ENCODE measurements around the gene ALOX5. TPM values are rescaled to one million over a fixed set of nuclear protein-coding genes. Genes with fewer than 3 reads are reported as not detected.

Gene ALOX5
- total RNA-seq, 6 experiments from 2014 or later = not detected

DNA sequence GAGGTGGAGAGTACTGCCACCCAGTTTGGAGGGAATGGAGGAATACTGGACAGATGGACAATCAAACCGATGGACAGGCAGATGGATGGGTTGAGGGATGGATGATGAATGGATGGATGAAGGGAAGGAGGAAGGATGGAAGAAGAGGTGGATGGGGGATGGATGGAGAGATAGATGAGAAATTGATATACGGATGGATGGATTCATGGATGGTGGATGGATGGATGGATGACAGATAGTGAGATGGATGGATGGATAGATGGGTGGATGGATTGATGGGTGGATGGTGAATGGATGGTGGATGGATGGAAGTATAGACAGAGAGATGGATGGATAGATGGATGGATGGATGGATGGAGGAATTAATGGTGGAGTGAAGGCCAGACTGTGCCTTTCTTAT lies 42.6 kb downstream of the ALOX5 start:
- DNase-seq = no peak
- H3K36me3 Mint-ChIP-seq (ENCODE audit: low read depth) = no peaks in the 10 kb centered on the region
- H3K4me3 Mint-ChIP-seq = no peak overlapping the region
- TF ChIP-seq, protein P1, sequence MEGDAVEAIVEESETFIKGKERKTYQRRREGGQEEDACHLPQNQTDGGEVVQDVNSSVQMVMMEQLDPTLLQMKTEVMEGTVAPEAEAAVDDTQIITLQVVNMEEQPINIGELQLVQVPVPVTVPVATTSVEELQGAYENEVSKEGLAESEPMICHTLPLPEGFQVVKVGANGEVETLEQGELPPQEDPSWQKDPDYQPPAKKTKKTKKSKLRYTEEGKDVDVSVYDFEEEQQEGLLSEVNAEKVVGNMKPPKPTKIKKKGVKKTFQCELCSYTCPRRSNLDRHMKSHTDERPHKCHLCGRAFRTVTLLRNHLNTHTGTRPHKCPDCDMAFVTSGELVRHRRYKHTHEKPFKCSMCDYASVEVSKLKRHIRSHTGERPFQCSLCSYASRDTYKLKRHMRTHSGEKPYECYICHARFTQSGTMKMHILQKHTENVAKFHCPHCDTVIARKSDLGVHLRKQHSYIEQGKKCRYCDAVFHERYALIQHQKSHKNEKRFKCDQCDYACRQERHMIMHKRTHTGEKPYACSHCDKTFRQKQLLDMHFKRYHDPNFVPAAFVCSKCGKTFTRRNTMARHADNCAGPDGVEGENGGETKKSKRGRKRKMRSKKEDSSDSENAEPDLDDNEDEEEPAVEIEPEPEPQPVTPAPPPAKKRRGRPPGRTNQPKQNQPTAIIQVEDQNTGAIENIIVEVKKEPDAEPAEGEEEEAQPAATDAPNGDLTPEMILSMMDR (IDR thresholded peaks at IDR 0.05) = no peak
- H3K27me3 Mint-ChIP-seq (ENCODE audit: insufficient read depth) = peaks cover 30% of the 10 kb centered on the region
- H3K27ac Mint-ChIP-seq = no peak overlapping the region
- peaks cover 13% of the 10 kb centered on the region; the same call in 1 of the 2 replicates for H3K4me1 Mint-ChIP-seq (ENCODE audit: low read depth)
- no peaks in the 10 kb centered on the region for H3K9me3 Mint-ChIP-seq

DNA sequence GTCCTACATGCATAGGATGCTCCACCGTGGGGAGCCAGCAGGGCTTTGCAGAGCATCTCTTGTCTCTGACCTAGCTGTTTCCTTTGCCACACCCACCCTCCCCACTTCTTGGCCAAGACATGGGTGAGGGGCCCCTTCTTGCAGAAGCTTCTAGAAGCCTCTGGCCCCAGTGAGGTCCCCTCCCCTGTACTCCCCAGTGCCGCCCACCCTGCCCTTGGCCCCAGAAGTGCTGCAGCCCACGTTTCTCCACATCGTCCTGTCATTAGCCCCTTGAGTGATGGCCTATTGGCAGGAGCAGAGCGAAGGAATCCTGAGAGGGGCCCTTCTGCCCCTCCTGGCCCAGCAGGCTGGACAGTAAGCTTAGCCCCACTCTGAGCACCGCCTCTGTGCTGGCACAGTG lies 43.7 kb downstream of the ALOX5 start:
- H3K27ac Mint-ChIP-seq = no peak overlapping the region
- H3K9me3 Mint-ChIP-seq = no peaks in the 10 kb centered on the region
- no peak for DNase-seq
- peaks cover 13% of the 10 kb centered on the region; the same call in 1 of the 2 replicates for H3K4me1 Mint-ChIP-seq (ENCODE audit: low read depth)
- H3K4me3 Mint-ChIP-seq = no peak overlapping the region
- peaks cover 29% of the 10 kb centered on the region for H3K27me3 Mint-ChIP-seq (ENCODE audit: insufficient read depth)
- TF ChIP-seq, protein P1 (IDR thresholded peaks at IDR 0.05) = no peak
- H3K36me3 Mint-ChIP-seq (ENCODE audit: low read depth) = no peaks in the 10 kb centered on the region

DNA sequence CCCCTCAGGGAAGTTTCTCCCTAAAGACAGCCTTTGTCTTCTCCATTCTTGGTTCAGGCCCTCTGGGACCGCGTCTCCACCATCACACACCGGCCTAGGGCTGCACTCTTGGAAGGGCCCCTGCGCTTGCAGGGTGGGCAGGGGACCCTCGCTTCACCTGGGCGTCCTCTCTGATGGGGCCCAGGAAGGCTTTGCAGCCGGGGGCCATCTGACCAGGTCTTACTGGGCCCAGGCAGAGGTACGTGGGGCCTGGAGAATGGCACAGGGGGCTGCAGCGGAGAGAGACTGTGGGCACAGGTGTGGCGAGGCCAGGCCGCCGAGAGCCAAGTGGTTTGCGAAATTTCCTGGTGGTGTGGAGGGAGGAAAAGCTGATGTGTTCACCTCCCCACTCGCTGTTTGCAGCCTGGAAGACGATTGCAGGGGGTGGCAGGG lies 44.4 kb downstream of the ALOX5 start:
- TF ChIP-seq, protein P1 (IDR thresholded peaks at IDR 0.05) = no peak
- H3K36me3 Mint-ChIP-seq (ENCODE audit: low read depth) = no peaks in the 10 kb centered on the region
- peaks cover 32% of the 10 kb centered on the region for H3K27me3 Mint-ChIP-seq (ENCODE audit: insufficient read depth)
- no peaks in the 10 kb centered on the region for H3K9me3 Mint-ChIP-seq
- DNase-seq = no peak
- H3K4me1 Mint-ChIP-seq (ENCODE audit: low read depth) = peaks cover 13% of the 10 kb centered on the region; the same call in 1 of the 2 replicates
- peak overlapping the region; percentile 74; the same call in 1 of the 2 replicates for H3K4me3 Mint-ChIP-seq
- no peak overlapping the region for H3K27ac Mint-ChIP-seq

DNA sequence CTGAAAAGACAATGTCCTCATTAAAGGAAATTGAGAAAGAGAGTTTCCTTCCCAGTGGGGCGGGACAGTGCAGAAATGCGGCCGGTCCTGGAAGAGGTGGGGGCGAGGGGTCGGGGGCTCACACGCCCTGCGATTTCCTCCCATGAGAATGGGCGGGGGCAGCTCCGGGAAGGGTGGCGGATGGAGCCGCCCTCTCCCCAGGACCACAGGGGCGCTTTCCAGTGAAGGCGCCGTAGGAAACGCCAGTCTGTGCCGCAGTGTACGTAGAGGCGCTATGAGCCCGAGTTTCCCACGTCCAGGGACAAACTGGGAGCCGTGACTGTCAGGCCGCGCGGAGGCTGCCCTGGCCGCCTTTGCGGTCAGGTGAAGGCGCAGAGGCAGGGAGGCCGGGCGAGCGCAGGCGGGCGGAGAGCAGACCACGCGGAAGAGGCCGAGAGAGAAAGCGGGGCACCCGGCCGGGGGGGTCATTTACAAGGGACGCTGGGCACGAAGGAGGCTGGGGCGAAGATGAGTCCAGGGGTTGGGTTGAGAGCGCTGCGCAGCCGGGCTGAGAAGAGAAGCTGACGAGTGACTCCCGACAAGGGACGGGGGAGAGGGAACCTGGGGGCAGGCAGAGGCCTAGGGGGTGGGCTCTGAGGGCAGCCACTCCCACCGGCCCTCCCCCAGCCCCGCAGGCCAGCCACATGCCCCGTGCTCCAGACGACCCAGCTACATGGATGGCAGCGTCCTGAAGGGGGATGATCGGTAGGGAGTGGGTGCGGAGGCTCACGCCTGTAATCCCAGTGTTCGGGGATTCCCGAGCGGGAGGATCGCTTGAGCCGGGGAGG lies 45.0 kb downstream of the ALOX5 start:
- DNase-seq = no peak
- Mint-ChIP-seq H3K4me1 (ENCODE audit: low read depth) (peaks cover 13% of the 10 kb centered on the region; the same call in 1 of the 2 replicates), H3K36me3 (ENCODE audit: low read depth) (no peaks in the 10 kb centered on the region), H3K27me3 (ENCODE audit: insufficient read depth) (peaks cover 32% of the 10 kb centered on the region), H3K9me3 (no peaks in the 10 kb centered on the region), H3K27ac (no peak overlapping the region), H3K4me3 (peak overlapping the region; percentile 74)
- TF ChIP-seq, protein P1 (IDR thresholded peaks at IDR 0.05) = no peak

DNA sequence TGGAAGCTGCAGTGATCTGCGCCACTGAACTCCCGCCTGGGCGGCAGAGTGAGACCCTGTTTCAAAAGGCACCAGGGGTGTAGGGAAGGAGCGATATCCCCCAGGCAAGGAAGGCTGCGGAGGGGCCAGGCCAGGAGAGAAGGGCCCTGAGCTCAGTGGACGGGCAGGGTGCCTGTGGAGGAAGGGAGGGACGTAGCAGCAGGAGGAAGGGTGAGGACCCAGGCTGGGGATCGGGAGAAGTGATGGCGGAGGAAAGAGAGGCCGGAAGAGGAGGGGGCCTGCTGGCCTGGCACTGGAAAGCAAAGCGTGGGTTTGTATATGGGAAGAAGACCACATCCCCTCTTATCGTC lies 45.6 kb downstream of the ALOX5 start:
- Mint-ChIP-seq H3K9me3 (no peaks in the 10 kb centered on the region), H3K27me3 (ENCODE audit: insufficient read depth) (peaks cover 33% of the 10 kb centered on the region), H3K4me3 (peak overlapping the region; percentile 74; the same call in 1 of the 2 replicates), H3K27ac (no peak overlapping the region), H3K36me3 (ENCODE audit: low read depth) (no peaks in the 10 kb centered on the region), H3K4me1 (ENCODE audit: low read depth) (peaks cover 13% of the 10 kb centered on the region; the same call in 1 of the 2 replicates)
- TF ChIP-seq, protein P1 (IDR thresholded peaks at IDR 0.05) = no peak
- DNase-seq = no peak
